Suppressor macrophage (primary cell): ENCODE data around the gene PTGES3.
"Not testable (repeated sequence)": the region's sequence is repeated elsewhere in the genome, so short reads cannot be mapped to it uniquely, and the experiment has no call there.

Experiments used
- DNase-seq, 4 experiments: peaks; one replicate each; pipeline ENCODE4 v3.0.0-alpha.2; 2020 to 2022

Gene PTGES3

DNA sequence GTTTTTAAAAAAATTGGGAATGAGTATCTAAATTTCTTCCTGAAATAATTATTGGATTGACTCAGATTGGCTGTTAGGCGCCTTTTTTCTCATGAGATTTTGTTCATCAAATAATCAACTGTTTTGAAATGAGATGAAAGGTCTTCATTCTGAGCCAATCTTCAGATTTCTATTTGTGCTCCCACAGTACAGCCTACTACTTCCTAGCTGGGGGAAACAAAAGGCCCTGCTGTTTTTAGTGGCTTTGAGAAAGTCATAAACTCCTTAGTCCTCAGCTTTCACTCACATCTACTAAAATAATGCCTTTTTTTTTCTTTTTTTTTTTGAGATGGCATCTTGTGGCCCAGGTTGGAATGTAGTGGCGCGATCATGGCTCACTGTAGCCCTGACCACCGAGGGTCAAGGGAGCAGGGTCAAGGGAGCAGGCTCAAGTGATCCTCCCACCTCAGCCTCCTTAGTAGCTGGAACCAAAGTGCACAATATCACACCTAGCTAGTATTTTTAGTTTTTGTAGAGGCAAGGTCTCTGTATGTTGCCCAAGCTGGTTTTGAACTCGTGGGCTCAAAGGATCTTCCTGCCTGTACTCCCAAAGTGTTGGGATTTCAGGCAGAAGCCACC, 21.8 kb upstream of the PTGES3 start:
- peak in 3 of 4 experiments; percentile 35 to 54 (median 53) for DNase-seq

DNA sequence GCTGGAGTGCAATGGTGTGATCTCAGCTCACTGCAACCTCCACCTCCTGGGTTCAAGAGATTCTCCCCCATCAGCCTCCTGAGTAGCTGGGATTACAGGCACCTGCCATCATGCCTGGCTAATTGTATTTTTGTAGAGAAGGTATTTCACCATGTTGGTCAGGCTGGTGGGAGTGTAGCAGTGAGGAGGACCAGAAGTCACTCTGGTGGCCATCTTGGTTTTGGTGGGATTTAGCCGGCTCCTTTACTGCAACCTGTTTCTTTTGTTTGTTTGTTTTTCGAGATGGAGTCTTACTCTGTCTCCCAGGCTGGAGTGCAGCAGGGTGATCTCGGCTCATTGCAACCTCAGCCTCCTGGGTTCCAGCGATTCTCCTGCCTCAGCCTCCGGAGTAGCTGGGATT, 16.4 kb upstream of the PTGES3 start:
- not testable (repeated sequence) for DNase-seq

DNA sequence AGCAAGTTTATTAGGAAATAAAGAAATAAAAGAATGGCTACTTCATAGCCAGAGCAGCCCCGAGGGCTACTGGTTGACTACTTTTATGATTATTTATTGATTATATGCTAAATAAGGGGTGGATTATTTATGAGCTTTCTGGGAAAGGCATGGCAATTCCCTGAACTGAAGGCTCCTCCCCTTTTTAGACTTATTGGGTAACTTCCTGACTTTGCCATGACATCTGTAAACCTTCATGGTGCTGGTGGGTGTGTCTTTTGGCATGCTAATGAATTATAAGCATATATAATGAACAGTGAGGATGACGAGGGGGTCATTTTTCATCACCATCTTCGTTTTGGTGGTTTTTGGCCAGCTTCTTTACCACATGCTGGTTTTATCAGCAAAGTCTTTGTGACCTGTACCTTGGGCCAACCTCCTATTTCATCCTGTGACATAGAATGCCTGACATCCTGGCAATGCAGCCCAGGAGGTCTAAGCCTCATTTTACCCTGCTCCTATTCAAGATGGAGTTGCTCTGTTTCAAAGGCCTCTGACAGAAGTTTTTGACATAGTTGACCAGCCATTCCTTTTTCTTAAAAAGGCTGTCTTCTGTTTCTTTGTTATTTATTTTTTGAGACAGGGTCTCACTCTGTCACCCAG, 11.1 kb upstream of the PTGES3 start:
- peak in 3 of 4 experiments; percentile 34 to 48 (median 35) for DNase-seq

DNA sequence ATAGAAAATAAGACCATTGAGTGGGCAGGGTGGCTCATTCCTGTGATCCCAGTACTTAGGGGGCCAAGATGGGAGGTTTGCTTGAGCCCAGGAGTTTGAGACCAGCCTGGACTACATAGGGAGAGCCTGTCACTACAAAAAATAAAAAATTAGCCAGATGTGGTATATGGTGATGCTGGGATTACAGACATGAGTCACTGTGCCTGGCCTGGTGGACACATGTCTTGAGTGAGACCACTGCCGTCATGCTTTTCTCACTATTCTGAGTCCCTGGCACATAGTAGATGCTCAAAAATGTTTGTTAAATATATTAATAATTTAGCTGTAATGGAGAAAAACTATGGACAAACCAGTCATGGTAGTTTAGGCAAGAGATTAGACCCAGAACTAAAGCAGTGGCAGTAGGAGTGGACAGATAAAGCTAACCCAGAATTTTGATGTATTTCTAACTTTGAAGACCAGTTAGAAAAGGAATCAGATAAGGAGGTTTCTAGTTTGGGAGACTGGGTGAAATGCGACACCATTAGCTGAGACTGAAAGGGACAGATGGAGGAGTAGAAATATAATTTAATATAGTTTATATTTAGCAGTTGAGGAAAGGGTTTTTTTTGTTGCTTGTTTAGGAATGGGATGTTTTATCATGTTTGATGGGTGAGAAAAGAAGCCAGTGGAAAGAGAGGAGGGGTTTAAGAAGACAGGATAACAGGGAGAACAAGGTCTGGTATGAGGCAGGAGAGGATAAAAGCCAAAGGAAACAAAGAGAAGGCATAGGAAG, 7.4 kb upstream of the PTGES3 start:
- no peak for DNase-seq

DNA sequence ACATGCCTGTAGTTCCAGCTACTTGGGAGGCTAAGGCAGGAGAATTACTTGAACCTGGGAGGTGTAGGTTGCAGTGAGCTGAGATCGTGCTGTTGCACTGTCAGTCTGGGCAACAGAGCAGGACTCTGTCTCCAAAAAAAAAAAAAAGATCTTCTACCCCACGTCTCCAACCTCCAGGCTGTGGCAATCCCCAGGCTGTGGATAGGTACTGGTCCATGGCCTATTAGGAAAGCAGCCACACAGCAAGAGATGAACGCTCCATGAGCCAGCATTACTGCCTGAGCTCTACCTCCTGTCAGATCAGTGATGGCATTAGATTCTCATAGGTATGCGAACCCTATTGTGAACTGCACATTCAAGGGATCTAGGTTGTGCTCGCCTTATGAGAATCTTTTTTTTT, 6.1 kb upstream of the PTGES3 start:
- no peak for DNase-seq

DNA sequence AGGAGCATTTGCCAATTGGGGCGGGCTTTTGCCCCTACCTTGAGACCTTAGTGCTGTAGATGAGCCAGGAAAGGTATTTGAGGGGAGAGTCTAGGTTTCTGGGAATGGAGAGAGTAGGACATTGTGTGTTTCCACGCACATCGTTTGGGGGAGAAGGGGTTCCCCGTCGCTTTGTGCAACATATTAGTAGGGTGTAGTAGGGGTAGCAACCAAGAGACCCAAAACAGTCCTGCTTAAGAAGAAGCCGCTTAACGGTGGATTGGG, 694 bp upstream of the PTGES3 start:
- peak in 1 of 4 experiments; percentile 14 for DNase-seq

DNA sequence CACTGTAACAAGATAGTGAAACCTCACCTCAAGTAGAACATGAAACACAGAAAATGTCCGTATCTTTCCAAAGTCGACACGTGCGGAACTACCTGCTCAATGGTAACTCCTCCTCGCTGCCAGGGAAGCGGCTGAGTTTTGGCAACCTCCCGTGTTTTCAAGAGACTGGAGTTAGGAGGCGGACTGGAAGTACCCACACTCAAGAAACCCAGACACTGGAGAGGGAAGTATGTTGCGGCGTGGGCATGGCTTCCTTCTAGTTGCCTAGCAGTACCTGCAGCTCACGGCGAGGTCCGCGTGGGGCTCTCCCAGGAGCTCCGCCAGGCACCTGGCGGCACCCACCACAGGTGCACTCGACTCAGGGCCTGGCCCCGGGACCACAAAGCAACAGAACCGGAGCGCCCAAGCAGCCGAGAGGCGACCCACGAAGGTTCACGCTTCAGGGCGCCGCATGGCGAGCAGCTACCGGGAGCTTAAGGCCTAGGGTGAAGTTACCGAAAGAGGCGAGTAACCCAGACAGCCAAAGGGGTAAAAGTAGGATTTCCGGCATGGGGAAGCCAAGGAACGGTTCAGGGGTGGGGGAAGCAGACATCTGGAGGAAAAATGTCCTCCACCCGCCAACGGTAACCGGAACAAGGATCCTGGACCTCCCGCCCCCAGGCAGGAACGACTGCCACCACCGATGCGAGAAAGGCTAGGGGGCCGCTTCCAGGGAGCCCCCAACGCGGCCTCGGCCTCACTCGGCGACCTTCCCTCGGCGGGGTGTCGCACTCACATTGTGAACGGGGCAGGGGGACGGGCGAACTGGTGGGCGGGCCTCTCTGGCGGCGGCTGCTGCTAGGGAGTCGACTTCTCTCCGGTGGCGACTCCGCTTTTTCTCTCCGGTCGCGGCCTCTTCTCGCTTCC, 608 bp downstream of the PTGES3 start:
- peak; percentile 69 to 87 (median 80) for DNase-seq

DNA sequence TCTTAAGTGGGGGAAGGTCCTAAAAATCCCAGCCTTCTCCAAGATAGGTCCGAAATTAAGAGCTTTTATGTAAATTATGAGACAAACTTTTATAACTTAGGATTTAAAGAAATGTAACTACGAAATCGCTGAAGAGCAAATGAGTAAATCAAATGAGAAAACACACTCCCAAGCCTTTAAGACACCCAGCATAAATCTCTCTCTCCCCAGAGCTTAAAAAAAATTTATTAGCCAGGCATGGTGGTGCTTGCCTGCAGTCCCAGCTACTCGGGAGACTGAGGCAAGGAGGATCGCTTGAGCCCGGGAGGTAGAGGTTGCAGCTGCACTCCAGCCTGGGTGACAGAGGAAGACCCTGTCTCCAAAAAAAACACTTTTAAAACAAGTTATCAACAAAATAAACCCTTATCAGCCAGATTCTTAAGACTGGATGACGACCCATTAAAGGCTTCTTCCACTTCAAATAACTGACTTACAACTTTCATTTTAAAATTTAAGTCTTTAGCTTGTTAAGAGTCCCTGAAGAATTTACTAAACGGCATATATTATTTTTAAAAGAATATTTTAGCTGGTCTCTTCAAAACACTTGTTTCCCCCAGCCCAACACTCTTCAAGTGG, 3.2 kb downstream of the PTGES3 start:
- no peak for DNase-seq

DNA sequence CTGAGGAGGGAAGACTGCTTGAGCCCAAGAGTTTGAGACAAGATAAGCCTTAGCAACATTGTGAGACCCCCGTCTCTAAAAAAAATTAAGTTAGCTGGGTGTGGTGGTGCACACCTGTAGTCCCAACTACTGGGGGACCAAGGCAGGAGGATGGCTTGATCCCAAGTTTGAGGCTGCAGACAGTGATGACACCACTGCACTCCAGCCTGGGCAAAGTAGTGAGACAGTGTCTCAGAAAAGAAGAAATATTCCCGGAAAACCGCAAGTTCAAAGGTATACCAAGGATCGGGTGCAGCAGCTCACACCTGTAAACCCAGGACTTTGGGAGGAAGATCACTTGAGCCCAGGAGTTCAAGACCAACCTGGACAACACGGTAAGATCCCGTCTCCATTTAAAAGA, 5.8 kb downstream of the PTGES3 start:
- no peak for DNase-seq

DNA sequence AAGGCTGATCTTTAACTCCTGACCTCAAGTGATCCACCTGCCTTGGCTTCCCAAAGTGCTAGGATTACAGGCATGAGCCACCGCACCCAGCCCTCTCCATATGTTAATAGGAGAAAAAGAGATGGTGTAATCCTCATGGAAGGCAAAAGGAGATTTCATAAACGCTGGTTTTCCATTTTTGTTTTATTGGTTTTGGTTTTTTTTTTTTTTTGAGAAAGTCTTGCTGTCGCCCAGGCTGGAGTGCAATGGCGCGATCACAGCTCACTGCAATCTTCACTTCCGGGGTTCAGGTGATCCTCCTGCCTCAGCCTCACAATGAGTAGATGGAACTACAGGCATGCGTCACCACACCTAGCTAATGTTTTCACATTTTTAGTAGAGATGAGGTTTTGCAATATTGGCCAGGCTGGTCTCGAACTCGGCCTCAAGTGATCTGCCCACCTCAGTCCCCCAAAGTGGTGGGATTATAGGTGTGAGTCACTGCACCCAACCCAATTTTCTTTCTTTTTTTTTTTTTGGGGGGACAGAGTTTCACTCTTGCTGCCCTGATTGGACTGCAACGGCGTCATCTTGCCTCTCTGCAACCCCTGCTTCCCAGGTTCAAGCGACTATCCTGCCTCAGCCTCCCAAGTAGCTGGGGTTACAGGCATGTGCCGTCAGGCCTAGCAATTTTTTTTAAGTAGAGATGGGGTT, 8.1 kb downstream of the PTGES3 start:
- DNase-seq, result no peak

DNA sequence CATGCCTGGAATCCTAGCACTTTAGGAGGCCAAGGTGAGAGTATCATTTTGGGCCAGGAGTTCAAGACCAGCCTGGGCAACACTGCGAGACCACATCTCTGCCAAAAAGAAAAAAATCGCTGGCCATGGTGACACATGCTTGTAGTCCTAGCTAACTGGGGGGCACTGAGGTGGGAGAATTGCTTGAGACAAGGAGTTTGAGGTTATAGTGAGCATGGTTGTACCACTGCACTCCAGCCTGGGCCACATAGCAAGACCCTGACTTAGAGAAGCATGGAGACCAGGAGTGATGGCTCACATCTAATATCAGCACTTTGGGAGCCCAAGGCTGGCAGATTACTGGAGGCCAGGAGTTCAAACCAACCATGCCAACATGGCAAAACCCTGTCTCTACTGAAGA, 9.2 kb downstream of the PTGES3 start:
- DNase-seq, result no peak

DNA sequence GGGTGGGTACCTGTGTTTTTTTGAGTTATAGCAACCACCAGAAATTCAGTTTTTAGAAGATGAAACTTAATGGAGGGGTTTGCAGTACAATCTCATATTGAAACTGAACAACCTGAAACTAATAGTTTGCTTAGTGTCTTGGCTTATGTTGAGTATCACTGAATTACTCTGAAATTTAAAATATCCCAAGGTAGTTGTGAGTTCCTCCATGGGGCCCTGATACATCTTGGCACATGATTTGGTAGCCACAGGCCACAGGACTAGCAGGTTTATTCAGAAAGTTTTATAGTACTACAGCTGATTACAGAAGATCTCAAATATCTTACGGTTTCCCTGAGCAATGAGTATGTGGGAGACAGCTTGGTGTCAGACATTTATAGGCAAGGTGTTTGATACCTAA, 10.4 kb downstream of the PTGES3 start:
- no peak for DNase-seq

DNA sequence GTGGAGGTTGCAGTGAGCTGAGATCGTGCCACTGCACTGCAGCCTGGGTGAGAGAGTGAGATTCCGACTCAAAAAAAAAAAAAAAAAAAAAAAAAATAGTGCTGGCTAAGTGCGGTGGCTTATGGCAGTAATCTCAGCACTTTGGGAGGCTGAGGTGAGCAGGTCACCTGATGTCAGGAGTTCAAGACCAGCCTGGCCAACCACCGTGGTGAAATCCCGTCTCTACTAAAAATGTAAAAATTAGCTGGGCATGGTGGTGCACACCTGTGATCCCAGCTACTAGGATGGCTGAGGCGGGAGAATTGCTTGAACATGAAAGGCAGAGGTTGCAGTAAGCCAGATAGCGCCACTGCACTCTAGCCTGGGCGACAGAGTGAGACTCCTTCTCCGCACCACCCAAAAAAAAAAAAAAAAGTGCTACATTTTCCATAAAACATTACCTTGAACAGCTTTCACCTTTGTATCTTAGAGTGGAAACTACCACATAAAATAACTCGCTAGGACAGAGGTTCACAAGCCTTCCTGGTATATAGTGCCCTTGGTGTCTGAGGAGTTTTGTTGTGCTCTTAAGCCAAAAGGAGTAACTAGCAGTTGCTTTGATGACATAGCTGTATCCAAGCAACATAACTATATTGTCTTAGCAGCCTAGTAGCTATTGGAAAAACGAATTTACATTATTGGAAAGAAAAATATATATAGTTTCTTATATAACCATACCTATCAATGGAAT, 11.1 kb downstream of the PTGES3 start:
- DNase-seq, result no peak

DNA sequence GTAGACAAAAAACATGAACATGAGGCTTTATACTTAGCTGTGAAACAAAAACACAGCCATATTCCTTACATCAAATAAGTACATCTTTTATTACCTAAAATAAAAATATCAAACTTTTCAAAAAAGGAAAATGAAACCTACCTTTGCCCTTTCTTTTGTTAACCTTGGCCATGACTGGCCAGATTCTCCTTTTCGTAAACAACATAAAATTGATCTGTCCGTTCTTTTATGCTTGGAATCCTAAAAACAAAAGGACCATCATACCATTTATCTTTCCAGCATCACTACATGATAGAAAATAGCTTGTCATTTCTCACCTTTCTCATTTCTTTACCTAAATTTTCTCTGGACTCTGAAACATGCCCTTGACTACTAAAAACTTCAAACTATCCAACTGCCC, 16.5 kb downstream of the PTGES3 start:
- DNase-seq, result no peak

DNA sequence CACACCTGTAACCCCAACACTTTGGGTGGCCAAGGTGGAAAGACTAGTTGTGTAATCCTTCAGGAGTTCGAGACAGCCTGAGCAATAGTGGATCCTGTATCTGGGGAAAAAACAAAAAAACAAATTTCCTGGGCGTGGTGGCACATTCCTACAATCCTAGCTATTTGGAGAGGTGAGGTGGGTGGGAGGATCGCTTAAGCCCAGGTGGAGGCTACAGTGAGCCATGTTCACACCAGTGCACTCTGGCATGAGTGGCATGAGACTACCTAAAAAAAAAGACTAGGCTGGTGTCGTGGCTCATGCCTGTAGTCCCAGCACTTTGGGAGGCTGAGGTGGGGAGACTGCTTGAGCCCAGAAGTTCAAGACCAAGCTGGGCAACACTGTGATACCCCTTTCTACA, 17.2 kb downstream of the PTGES3 start:
- no peak for DNase-seq

DNA sequence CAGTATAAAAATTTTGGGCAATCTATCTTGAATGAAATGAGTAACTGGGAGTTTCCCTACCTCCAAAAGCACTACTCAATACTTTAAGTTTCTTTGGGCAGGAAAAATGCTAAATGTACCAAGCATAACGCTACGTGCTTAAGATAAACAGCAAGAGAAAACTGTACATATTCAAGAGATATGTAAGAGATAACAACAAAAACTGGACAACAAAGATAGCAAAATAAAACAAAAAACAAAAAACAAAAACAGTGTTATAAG, 20.0 kb downstream of the PTGES3 start:
- DNase-seq, result no peak

DNA sequence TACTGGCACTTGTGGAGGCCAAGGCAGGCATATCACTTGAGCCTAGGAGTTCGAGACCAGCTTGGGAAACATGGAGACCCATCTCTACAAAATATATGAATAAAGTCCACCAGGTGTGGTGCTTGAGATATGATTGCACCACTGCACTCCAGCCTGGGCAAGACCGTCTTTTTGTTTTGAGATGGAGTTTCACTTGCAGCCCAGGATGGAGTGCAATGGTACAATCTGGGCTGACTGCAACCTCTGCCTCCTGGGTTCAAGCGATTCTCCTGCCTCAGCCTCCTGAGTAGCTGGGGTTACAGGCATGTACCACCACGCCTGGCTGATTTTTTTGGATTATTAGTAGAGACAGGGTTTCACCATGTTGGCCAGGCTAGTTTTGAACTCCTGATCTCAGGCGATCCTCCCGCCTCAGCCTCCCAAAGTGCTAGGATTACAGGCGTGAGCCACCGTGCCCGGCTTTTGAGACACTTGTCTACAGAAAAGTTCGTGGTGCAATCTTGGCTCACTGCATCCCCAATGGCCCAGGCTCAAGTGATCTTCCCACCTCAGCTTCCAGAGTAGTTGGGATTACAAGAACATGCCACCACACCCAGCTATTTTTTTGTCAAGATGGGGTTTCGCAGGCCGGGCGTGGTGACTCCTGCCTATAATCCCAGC, 26.0 kb downstream of the PTGES3 start:
- DNase-seq, result no peak

DNA sequence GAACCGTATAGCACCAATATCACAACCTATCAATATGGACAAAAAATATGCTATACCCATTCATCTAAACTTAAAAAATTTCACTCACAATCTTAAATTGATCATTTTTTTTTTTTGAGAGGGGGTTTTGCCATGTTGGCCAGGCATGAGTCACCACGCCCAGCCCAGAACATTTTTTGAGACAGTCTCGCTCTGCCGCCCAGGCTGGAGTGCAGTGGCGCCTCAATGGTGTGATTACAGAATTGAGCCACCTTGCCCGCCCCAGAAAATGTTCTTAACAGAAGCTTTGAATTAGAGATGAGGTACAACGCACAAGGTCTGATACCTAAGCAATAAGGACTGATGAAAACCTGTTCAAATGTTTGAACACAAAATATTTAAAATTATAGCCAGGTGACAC, 26.5 kb downstream of the PTGES3 start:
- no peak for DNase-seq

DNA sequence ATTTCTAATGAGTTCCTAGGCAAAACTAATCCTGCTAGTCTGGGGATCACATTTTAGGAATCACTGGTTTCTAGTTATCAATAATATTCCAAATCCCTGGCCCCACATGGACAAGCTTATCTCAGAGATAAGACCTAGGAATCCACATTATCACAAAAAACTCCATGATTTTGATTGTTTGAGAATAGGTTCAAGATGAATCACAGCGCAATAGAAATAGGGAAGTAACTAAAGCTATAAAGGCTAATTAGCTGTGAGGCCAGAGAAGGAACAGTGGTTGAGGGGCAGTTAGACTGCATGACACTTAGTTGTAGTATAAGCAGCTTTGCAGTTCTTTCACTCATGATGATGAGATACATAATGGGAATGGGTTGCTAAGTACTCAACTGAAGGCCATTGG, 29.2 kb downstream of the PTGES3 start:
- peak; percentile 15 to 54 (median 36) for DNase-seq

DNA sequence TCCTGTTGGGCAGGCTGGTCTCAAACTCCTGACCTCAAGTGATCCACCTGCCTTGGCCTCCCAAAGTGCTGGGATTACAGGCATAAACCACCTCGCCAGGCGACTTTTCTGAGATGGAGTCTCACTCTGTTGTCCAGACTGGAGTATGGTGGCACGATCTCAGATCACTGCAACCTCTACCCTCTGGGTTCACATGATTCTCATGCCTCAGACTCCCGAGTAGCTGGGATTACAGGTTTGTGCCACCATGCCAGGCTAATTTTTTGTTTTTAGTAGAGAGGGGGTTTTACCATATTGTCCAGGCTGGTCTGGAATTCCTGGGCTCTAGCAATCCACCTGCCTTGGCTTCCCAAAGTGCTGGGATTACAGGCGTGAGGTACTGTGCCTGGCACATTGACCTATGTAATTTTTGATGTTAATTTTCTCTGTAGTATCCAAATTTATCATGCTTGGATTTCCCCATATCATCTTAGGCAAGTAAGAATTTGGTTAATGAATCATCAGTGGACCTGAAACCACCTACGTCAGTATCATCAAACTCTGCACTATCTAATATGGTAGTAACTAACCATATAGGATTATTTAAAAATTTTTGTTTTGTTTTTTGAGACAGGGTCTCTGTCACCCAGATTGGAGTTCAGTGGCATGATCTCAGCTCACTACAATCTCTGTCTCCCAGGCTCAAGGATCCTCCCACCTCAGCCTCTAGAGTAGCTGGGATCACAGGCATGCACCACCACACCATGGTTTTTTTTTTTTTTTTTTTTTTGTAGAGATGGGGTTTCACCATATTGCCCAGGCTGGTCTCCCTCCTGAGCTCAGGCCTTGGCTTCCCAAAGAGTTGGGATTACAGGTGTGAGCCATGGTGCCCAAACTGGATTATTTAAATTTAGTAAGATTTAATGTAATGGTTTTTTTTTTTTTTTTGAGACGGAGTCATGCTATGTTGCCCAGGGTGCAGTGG, 30.4 kb downstream of the PTGES3 start:
- DNase-seq, result no peak
